DND-41 (cell line): ENCODE results near the gene RIMKLA.

Experiments
- ATAC-seq: fragments of 200-7000 bp; cut with Tn5 transposase; 3 replicates; pipeline ENCODE4 v1.9.1; 2021; ENCODE audit warnings: low read depth; ENCODE audit not compliant: insufficient read depth
- DNase-seq: peaks from one replicate; pipeline ENCODE4 v3.0.0-alpha.2; 2020
- H2AFZ ChIP-seq: 2 replicates; pipeline ENCODE4 v1.6.0; 2012; ENCODE audit warnings: low read depth, low read length
- H3K27ac ChIP-seq: 2 replicates; pipeline ENCODE4 v1.5.1; 2012; ENCODE audit warnings: low read length, inconsistent platforms
- H3K27me3 ChIP-seq: fragments of 200-600 bp; sonication (generic); 2 replicates; pipeline ENCODE4 v1.6.0; 2012; ENCODE audit warnings: low read length, mild to moderate bottlenecking, inconsistent platforms; ENCODE audit not compliant: insufficient read depth, poor library complexity
- H3K36me3 ChIP-seq: 2 replicates; pipeline ENCODE4 v1.5.1; 2012; ENCODE audit warnings: low read length, inconsistent platforms; ENCODE audit not compliant: insufficient read depth
- H3K4me1 ChIP-seq: 2 replicates; pipeline ENCODE4 v1.5.1; 2012; ENCODE audit warnings: mild to moderate bottlenecking, low read length; ENCODE audit not compliant: insufficient read depth
- H3K4me2 ChIP-seq: 2 replicates; pipeline ENCODE4 v1.6.0; 2012; ENCODE audit warnings: mild to moderate bottlenecking, moderate library complexity, low read length, inconsistent platforms; ENCODE audit not compliant: insufficient read depth
- H3K4me3 ChIP-seq, 2 experiments: fragments of 200-600 bp in 1 of 2; shearing (Covaris generic) in 1 of 2; 2 replicates each; pipeline ENCODE4 v1.5.1; 2012 to 2016; ENCODE audit warnings: inconsistent platforms in 2 of 2, low read length in 2 of 2, mild to moderate bottlenecking in 2 of 2, low read depth in 1 of 2, moderate library complexity in 1 of 2
- H3K79me2 ChIP-seq: 2 replicates; pipeline ENCODE4 v1.6.0; 2012; ENCODE audit warnings: low read length, inconsistent platforms; ENCODE audit not compliant: insufficient read depth
- H3K9ac ChIP-seq: 2 replicates; pipeline ENCODE4 v1.6.0; 2012; ENCODE audit warnings: low read depth, mild to moderate bottlenecking, inconsistent platforms, low read length, moderate library complexity
- H3K9me3 ChIP-seq: 2 replicates; pipeline ENCODE4 v1.5.1; 2012; ENCODE audit warnings: low read length, moderate library complexity, mild to moderate bottlenecking, inconsistent platforms; ENCODE audit not compliant: insufficient read depth, severe bottlenecking
- H4K20me1 ChIP-seq: 2 replicates; pipeline ENCODE4 v1.6.0; 2012; ENCODE audit warnings: low read length; ENCODE audit not compliant: insufficient read depth
- CTCF ChIP-seq: IDR thresholded peaks from 2 replicates; pipeline ENCODE4 v1.5.1; 2012; ENCODE audit warnings: borderline replicate concordance, low read length, moderate library complexity, mild to moderate bottlenecking; ENCODE audit not compliant: poor library complexity, severe bottlenecking; ENCODE audit errors: extremely low read depth
- EZH2 ChIP-seq: IDR thresholded peaks from 3 replicates; pipeline ENCODE4 v1.6.1; 2012; ENCODE audit warnings: borderline replicate concordance, low read depth, mild to moderate bottlenecking, moderate library complexity, low read length, inconsistent platforms; ENCODE audit not compliant: severe bottlenecking

Gene RIMKLA

GRCh38 chr1:42392255-42392654 lies 11.7 kb downstream of the RIMKLA start:
- Histone ChIP-seq H3K27me3 (no peaks in the 10 kb centered on the region), H2AFZ (no peak overlapping the region), H3K27ac (no peak overlapping the region), H4K20me1 (no peaks in the 10 kb centered on the region), H3K36me3 (no peaks in the 10 kb centered on the region), H3K9ac (no peak overlapping the region), H3K4me1 (no peaks in the 10 kb centered on the region), H3K4me2 (no peak overlapping the region), H3K4me3 (no peak overlapping the region), H3K79me2 (no peaks in the 10 kb centered on the region), H3K9me3 (no peaks in the 10 kb centered on the region)
- no peak for ATAC-seq
- TF ChIP-seq CTCF, result no peak
- no peak for TF ChIP-seq EZH2
- no peak for DNase-seq

GRCh38 chr1:42392967-42393848 lies 12.6 kb downstream of the RIMKLA start:
- no peak for DNase-seq
- no peaks in the 10 kb centered on the region for H3K79me2 ChIP-seq
- H3K36me3 ChIP-seq, result no peaks in the 10 kb centered on the region
- no peak for TF ChIP-seq CTCF
- H2AFZ ChIP-seq, result no peak overlapping the region
- H4K20me1 ChIP-seq, result no peaks in the 10 kb centered on the region
- no peak overlapping the region for H3K4me3 ChIP-seq
- no peak overlapping the region for H3K4me2 ChIP-seq
- ATAC-seq, result no peak
- H3K9me3 ChIP-seq, result no peaks in the 10 kb centered on the region
- no peak overlapping the region for H3K27ac ChIP-seq
- H3K9ac ChIP-seq, result no peak overlapping the region
- no peaks in the 10 kb centered on the region for H3K4me1 ChIP-seq
- no peaks in the 10 kb centered on the region for H3K27me3 ChIP-seq

- Histone ChIP-seq H3K27me3 (no peaks in the 10 kb centered on the region), H3K9me3 (no peaks in the 10 kb centered on the region), H3K36me3 (peaks cover 26% of the 10 kb centered on the region), H3K4me3 (no peak overlapping the region), H2AFZ (no peak overlapping the region), H3K4me1 (no peaks in the 10 kb centered on the region), H4K20me1 (no peaks in the 10 kb centered on the region), H3K27ac (no peak overlapping the region), H3K79me2 (no peaks in the 10 kb centered on the region), H3K4me2 (no peak overlapping the region), H3K9ac (no peak overlapping the region)
- TF ChIP-seq CTCF (no peak), EZH2 (no peak)
- ATAC-seq (no peak), DNase-seq (no peak)
These were observed 18.9 kb downstream of the RIMKLA start for GRCh38 chr1:42399315-42400100.
